Keratinocyte (primary cell): ENCODE data around the gene SLC12A5. TPM values are rescaled to one million over a fixed set of nuclear protein-coding genes. Genes with fewer than 3 reads are reported as not detected.

Experiments
- DNase-seq: peaks from one replicate; pipeline ENCODE4 v3.0.0-alpha.2; 2011; ENCODE audit warnings: low read depth, missing footprints, low spot score
- FAIRE-seq: peaks from 2 replicates; lab custom pipeline; 2011; peaks lifted over from hg19 to GRCh38; lab: Jason Lieb, UNC
- H2AFZ ChIP-seq: 2 replicates; pipeline ENCODE4 v1.6.0; 2012; ENCODE audit warnings: low read length, control low read depth, inconsistent platforms; ENCODE audit not compliant: control insufficient read depth
- H3K27ac ChIP-seq: 2 replicates; pipeline ENCODE4 v1.5.1; 2011; ENCODE audit warnings: low read length; ENCODE audit not compliant: control insufficient read depth, insufficient read depth
- H3K27me3 ChIP-seq: 3 replicates; pipeline ENCODE4 v1.6.0; 2011; ENCODE audit warnings: low read length; ENCODE audit not compliant: control insufficient read depth, insufficient read depth; ENCODE audit errors: extremely low read depth
- H3K36me3 ChIP-seq, 2 experiments: 2 replicates in 1 of 2; 3 replicates in 1 of 2; pipeline ENCODE4 v1.5.1; 2011; ENCODE audit warnings: low read length in 2 of 2, mild to moderate bottlenecking in 1 of 2; ENCODE audit not compliant: control insufficient read depth in 2 of 2, insufficient read depth in 2 of 2; ENCODE audit errors: extremely low read depth in 1 of 2
- H3K4me1 ChIP-seq: 3 replicates; pipeline ENCODE4 v1.5.1; 2011; ENCODE audit warnings: low read length; ENCODE audit not compliant: control insufficient read depth, insufficient read depth; ENCODE audit errors: extremely low read depth
- H3K4me2 ChIP-seq: 3 replicates; pipeline ENCODE4 v1.6.0; 2011; ENCODE audit warnings: low read depth, low read length; ENCODE audit not compliant: control insufficient read depth, insufficient read depth; ENCODE audit errors: extremely low read depth
- H3K4me3 ChIP-seq, 3 experiments: fragments of 200-600 bp in 1 of 3; sonication (generic) in 1 of 3; 2 replicates in 2 of 3; 3 replicates in 1 of 3; pipeline ENCODE4 v1.5.1; 2011 to 2016; ENCODE audit warnings: low read length in 3 of 3, mild to moderate bottlenecking in 3 of 3, control low read depth in 2 of 3, inconsistent platforms in 1 of 3, low read depth in 1 of 3, mixed read lengths in 1 of 3, mixed run types in 1 of 3, moderate library complexity in 1 of 3; ENCODE audit not compliant: control insufficient read depth in 2 of 3, insufficient read depth in 2 of 3; ENCODE audit errors: extremely low read depth in 1 of 3
- H3K79me2 ChIP-seq: 2 replicates; pipeline ENCODE4 v1.6.0; 2012; ENCODE audit warnings: low read length; ENCODE audit not compliant: control insufficient read depth, insufficient read depth
- H3K9ac ChIP-seq: 3 replicates; pipeline ENCODE4 v1.6.0; 2011; ENCODE audit warnings: low read length; ENCODE audit not compliant: control insufficient read depth, insufficient read depth; ENCODE audit errors: extremely low read depth
- H3K9me1 ChIP-seq: 3 replicates; pipeline ENCODE4 v1.6.0; 2011; ENCODE audit warnings: low read length; ENCODE audit not compliant: control insufficient read depth, insufficient read depth; ENCODE audit errors: extremely low read depth
- H3K9me3 ChIP-seq: 2 replicates; pipeline ENCODE4 v1.5.1; 2012; ENCODE audit warnings: low read depth, low read length; ENCODE audit not compliant: control insufficient read depth
- H4K20me1 ChIP-seq: 3 replicates; pipeline ENCODE4 v1.6.0; 2011; ENCODE audit warnings: low read length; ENCODE audit not compliant: control insufficient read depth, insufficient read depth; ENCODE audit errors: extremely low read depth
- EZH2 ChIP-seq: IDR thresholded peaks from one replicate; pipeline ENCODE4 v1.6.1; 2012; ENCODE audit warnings: inconsistent platforms, mild to moderate bottlenecking, low read length, moderate library complexity
- dilution Hi-C: fragments of 300-500 bp; cut with MboI; formaldehyde crosslinking; loops from one replicate; pipeline ENCODE4 v1.7.0; 2020; ENCODE audit warnings: low sequenced_read_pairs; ENCODE audit not compliant: extremely low pct_ligation_motif_present
- polyA plus RNA-seq, 5 experiments: library from polyadenylated mRNA; depleted of rRNA in 3 of 5; stranded (reverse) in 3 of 5; stranded (forward) in 1 of 5; unstranded in 1 of 5; fragments of >200 nt; gene quantifications; 1 replicate in 1 of 5; 2 replicates in 3 of 5; 3 replicates in 1 of 5; pipeline versions ENCODE4 v1.2.1 to v1.2.3, GENCODE V29; 2011 to 2012; ENCODE audit warnings: missing spikeins in 2 of 5, low read depth in 1 of 5, low replicate concordance in 1 of 5
- TF ChIP-seq, protein P1 (sequence below), 3 experiments: IDR thresholded peaks in 1 of 3; conservative IDR thresholded peaks in 1 of 3; optimal IDR thresholded peaks in 1 of 3; 2 replicates in 2 of 3; 3 replicates in 1 of 3; pipeline versions ENCODE3 to v1.5.1; 2011; ENCODE audit warnings: low read length in 3 of 3, mild to moderate bottlenecking in 3 of 3, moderate library complexity in 2 of 3, control low read depth in 1 of 3, inconsistent platforms in 1 of 3; ENCODE audit not compliant: insufficient read depth in 2 of 3; ENCODE audit errors: extremely low read depth in 1 of 3

Gene SLC12A5
- polyA plus RNA-seq, 1 donor (not counting 4 experiments of a cell fraction or from before 2014, with no cell fraction given) = not detected

GRCh38 chr20:46011631-46012482 is 17.2 kb upstream of the SLC12A5 start:
- Histone ChIP-seq H3K79me2 (no peaks in the 10 kb centered on the region), H3K36me3 (no peaks in the 10 kb centered on the region), H4K20me1 (no peaks in the 10 kb centered on the region), H3K9ac (no peak overlapping the region), H2AFZ (no peak overlapping the region), H3K4me2 (no peak overlapping the region), H3K4me1 (peaks cover 21% of the 10 kb centered on the region), H3K9me3 (no peaks in the 10 kb centered on the region), H3K27ac (no peak overlapping the region), H3K9me1 (no peaks in the 10 kb centered on the region), H3K4me3 (no peak overlapping the region), H3K27me3 (peaks cover 33% of the 10 kb centered on the region)
- FAIRE-seq = no peak
- no peak for DNase-seq
- dilution Hi-C loops = no loop called here
- no peak for TF ChIP-seq EZH2
- TF ChIP-seq, protein P1, sequence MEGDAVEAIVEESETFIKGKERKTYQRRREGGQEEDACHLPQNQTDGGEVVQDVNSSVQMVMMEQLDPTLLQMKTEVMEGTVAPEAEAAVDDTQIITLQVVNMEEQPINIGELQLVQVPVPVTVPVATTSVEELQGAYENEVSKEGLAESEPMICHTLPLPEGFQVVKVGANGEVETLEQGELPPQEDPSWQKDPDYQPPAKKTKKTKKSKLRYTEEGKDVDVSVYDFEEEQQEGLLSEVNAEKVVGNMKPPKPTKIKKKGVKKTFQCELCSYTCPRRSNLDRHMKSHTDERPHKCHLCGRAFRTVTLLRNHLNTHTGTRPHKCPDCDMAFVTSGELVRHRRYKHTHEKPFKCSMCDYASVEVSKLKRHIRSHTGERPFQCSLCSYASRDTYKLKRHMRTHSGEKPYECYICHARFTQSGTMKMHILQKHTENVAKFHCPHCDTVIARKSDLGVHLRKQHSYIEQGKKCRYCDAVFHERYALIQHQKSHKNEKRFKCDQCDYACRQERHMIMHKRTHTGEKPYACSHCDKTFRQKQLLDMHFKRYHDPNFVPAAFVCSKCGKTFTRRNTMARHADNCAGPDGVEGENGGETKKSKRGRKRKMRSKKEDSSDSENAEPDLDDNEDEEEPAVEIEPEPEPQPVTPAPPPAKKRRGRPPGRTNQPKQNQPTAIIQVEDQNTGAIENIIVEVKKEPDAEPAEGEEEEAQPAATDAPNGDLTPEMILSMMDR (optimal IDR thresholded peaks at IDR 0.05 in 1 of 3, IDR thresholded peaks at IDR 0.05 in 1 of 3, conservative IDR thresholded peaks at IDR 0.05 in 1 of 3; ENCODE audit: extremely low read depth in 1 of 3, insufficient read depth in 2 of 3, low read length in 3 of 3) = peak; percentile 35 to 54 (median 48)

DNA sequence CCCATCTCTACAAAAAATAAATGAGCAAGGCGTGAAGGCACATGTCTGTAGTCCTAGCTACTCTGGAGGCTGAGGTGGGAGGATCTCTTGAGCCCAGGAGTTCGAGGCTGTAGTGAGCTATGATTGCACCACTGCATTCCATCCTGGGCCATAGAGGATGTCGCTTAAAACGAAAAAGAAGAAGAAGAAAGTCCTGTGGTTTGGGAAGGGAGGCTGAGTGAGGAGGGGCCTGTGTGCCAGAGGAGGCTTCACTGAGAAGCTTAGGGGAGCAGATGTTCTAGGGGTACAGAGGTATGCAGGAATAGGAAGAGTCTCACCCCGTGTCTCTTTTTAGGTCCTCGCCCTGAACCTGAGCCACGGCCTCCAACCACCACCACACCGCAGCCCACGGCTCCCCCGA is 16.1 kb upstream of the SLC12A5 start:
- H3K27me3 ChIP-seq = peaks cover 33% of the 10 kb centered on the region
- TF ChIP-seq, protein P1 (optimal IDR thresholded peaks at IDR 0.05 in 1 of 3, IDR thresholded peaks at IDR 0.05 in 1 of 3, conservative IDR thresholded peaks at IDR 0.05 in 1 of 3; ENCODE audit: extremely low read depth in 1 of 3, insufficient read depth in 2 of 3, low read length in 3 of 3) = no peak
- TF ChIP-seq EZH2 = no peak
- H3K27ac ChIP-seq = no peak overlapping the region
- H3K79me2 ChIP-seq = no peaks in the 10 kb centered on the region
- H3K4me1 ChIP-seq = peaks cover 15% of the 10 kb centered on the region
- no peaks in the 10 kb centered on the region for H4K20me1 ChIP-seq
- H2AFZ ChIP-seq = no peak overlapping the region
- no peak overlapping the region for H3K4me2 ChIP-seq
- dilution Hi-C loops = no loop called here
- H3K9ac ChIP-seq = no peak overlapping the region
- no peaks in the 10 kb centered on the region for H3K36me3 ChIP-seq
- FAIRE-seq = no peak
- no peak overlapping the region for H3K4me3 ChIP-seq
- no peaks in the 10 kb centered on the region for H3K9me3 ChIP-seq
- no peaks in the 10 kb centered on the region for H3K9me1 ChIP-seq
- no peak for DNase-seq
